Lower leg skin (tissue), 4 donors: ENCODE results near the gene PNRC1. TPM values are rescaled to one million over a fixed set of nuclear protein-coding genes. Genes with fewer than 3 reads are reported as not detected.
"Not testable (repeated sequence)": the region's sequence is repeated elsewhere in the genome, so short reads cannot be mapped to it uniquely, and the experiment has no call there.

Source experiments
- DNase-seq, 2 donors: peaks; one replicate each; pipeline ENCODE4 v3.0.0-alpha.2; 2019; ENCODE audit warnings: low spot score in 2 of 2
- H3K4me3 ChIP-seq: fragments of 200-600 bp; sonication (generic); 2 replicates; pipeline ENCODE4 v1.5.1; 2017; ENCODE audit warnings: mild to moderate bottlenecking, low read depth; ENCODE audit not compliant: poor library complexity, severe bottlenecking
- POLR2A ChIP-seq, 2 donors: fragments of 450-650 bp; IDR thresholded peaks; one replicate each; pipeline ENCODE4 v1.6.1; 2016 to 2017; ENCODE audit warnings: antibody characterized with exemption in 2 of 2, mild to moderate bottlenecking in 1 of 2, moderate library complexity in 1 of 2
- WGBS, 2 donors: methylation state at CpG; one replicate each; pipeline ENCODE4 v1.1.5; 2018; 5-methylcytosine and 5-hydroxymethylcytosine counted together
- intact Hi-C: fragments of 100-400 bp; cut with DNase I; formaldehyde crosslinking; loops from one replicate; pipeline ENCODE4 v1.15.0; 2023; ENCODE audit warnings: low total_unique reads
- total RNA-seq, 4 donors: library from RNA; depleted of rRNA; stranded (reverse); fragments of >200 nt; gene quantifications; one replicate each; pipeline ENCODE4 v1.1.0, GENCODE V29; 2016
- TF ChIP-seq, protein P1 (sequence below), 3 donors: fragments of 450-650 bp; IDR thresholded peaks; one replicate each; pipeline ENCODE4 v1.5.1; 2016; ENCODE audit warnings: antibody characterized with exemption in 3 of 3, mild to moderate bottlenecking in 3 of 3, moderate library complexity in 2 of 3

The PNRC1 gene
- total RNA-seq, 4 donors from 2014 or later = 197 to 362 (median 260) TPM

GRCh38 chr6:89051676-89052075 lies 28.9 kb upstream of the PNRC1 start:
- TF ChIP-seq, protein P1, sequence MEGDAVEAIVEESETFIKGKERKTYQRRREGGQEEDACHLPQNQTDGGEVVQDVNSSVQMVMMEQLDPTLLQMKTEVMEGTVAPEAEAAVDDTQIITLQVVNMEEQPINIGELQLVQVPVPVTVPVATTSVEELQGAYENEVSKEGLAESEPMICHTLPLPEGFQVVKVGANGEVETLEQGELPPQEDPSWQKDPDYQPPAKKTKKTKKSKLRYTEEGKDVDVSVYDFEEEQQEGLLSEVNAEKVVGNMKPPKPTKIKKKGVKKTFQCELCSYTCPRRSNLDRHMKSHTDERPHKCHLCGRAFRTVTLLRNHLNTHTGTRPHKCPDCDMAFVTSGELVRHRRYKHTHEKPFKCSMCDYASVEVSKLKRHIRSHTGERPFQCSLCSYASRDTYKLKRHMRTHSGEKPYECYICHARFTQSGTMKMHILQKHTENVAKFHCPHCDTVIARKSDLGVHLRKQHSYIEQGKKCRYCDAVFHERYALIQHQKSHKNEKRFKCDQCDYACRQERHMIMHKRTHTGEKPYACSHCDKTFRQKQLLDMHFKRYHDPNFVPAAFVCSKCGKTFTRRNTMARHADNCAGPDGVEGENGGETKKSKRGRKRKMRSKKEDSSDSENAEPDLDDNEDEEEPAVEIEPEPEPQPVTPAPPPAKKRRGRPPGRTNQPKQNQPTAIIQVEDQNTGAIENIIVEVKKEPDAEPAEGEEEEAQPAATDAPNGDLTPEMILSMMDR (IDR thresholded peaks at IDR 0.05) = no peak
- TF ChIP-seq POLR2A (IDR thresholded peaks at IDR 0.05) = no peak
- intact Hi-C loops = no loop called here
- DNase-seq = no peak
- H3K4me3 ChIP-seq = no peak overlapping the region
- WGBS, 2 donors = 69 to 77% methylated on average over 3 of the region's 3 CpGs

- 87 to 88% methylated on average over 4 of the region's 4 CpGs for whole genome bisulfite sequencing, 2 donors
- TF ChIP-seq, protein P1 (IDR thresholded peaks at IDR 0.05) = no peak
- TF ChIP-seq POLR2A (IDR thresholded peaks at IDR 0.05) = no peak
- H3K4me3 ChIP-seq = no peak overlapping the region
- intact Hi-C loops = no loop called here
- no peak for DNase-seq
Measured at GRCh38 chr6:89054208-89054607, 26.3 kb upstream of the PNRC1 start.

DNA sequence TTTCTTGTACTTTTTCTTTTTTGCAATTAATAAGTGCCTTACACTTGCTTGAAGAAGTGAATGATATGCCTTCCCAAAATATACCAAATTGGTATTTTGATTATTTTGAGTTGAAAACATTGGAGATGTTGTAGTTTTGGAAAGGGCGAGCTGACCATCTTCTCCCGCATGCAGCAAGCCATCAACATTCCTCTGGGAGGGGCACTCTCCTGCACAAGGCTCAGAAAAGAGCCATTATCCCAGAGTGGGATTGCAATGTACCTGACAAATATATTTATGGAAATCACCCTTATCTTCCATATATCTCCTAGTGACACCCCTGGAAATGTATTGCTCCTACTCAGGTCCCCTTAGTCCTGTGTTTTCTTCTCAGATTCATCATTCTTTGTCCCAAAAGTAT lies 22.8 kb upstream of the PNRC1 start:
- DNase-seq = no peak
- intact Hi-C loops = no loop called here
- no peak for TF ChIP-seq POLR2A (IDR thresholded peaks at IDR 0.05)
- TF ChIP-seq, protein P1 (IDR thresholded peaks at IDR 0.05) = no peak
- 79 to 84% methylated on average over 2 of the region's 2 CpGs for WGBS, 2 donors
- no peak overlapping the region for H3K4me3 ChIP-seq

DNA sequence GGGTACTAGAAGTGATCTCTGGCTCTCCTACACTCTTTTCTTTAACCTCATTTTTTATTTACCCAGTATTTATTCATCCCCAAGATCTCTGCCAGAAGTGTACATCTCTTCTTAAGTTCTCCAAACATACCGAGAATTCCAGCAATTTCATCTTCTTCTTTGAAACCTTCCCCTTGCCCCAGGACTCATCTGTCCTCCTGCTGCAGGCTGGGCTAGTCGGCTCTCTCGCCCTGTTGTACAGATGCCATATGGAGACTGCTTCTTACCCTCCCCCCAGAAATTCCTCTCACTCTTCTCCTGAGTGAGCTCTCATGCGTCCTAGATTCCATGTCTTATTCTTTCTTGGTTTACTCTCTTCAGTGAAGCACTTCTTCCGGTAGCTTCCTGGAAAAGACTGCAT lies 21.9 kb upstream of the PNRC1 start:
- 56 to 60% methylated on average over 5 of the region's 5 CpGs for WGBS, 2 donors
- intact Hi-C loops = no loop called here
- H3K4me3 ChIP-seq = no peak overlapping the region
- DNase-seq = no peak
- TF ChIP-seq, protein P1 (IDR thresholded peaks at IDR 0.05) = no peak
- TF ChIP-seq POLR2A (IDR thresholded peaks at IDR 0.05) = no peak

- intact Hi-C loops = no loop called here
- no peak overlapping the region for H3K4me3 ChIP-seq
- TF ChIP-seq, protein P1 (IDR thresholded peaks at IDR 0.05) = no peak
- no peak for TF ChIP-seq POLR2A (IDR thresholded peaks at IDR 0.05)
- DNase-seq = no peak
- 94% methylated on average over 12 of the region's 12 CpGs for WGBS, 2 donors
Measured at GRCh38 chr6:89059227-89059626, 21.3 kb upstream of the PNRC1 start.

GRCh38 chr6:89063881-89064280 lies 16.7 kb upstream of the PNRC1 start:
- no peak for DNase-seq
- 100% methylated on average over 1 of the region's 1 CpG for WGBS, 2 donors
- H3K4me3 ChIP-seq = no peak overlapping the region
- intact Hi-C loops = no loop called here
- no peak for TF ChIP-seq POLR2A (IDR thresholded peaks at IDR 0.05)
- TF ChIP-seq, protein P1 (IDR thresholded peaks at IDR 0.05) = no peak

DNA sequence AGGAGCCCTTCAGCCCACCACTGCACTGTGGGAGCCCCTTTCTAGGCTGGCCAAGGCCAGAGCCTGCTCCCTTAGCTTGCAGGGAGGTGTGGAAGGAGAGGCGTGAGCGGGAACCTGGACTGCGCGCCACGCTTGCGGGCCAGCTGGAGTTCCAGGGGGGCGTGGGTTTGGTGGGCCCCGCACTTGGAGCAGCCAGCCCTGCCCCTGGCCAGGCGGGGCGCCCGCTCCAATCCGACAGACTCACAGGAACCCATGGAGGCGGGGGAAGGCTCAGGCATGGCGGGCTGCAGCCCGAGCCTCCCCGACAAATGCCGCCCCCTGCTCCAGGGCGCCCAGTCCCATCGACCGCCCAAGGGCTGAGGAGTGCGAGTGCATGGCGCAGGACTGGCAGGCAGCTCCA lies 15.6 kb upstream of the PNRC1 start:
- H3K4me3 ChIP-seq, DNase-seq, intact Hi-C loops: not testable (repeated sequence)
- WGBS, 2 donors = 93 to 100% methylated on average over 3 of the region's 22 CpGs

GRCh38 chr6:89066121-89066520 lies 14.4 kb upstream of the PNRC1 start:
- intact Hi-C loops = not testable (repeated sequence)

More at GRCh38 chr6:89066121-89066520, 14.4 kb upstream of the PNRC1 start:
- not testable (repeated sequence) for DNase-seq, H3K4me3 ChIP-seq
- WGBS, 2 donors = 89 to 90% methylated on average over 9 of the region's 9 CpGs
